ENCODE results near the gene TBRG4.

Gene TBRG4

DNA sequence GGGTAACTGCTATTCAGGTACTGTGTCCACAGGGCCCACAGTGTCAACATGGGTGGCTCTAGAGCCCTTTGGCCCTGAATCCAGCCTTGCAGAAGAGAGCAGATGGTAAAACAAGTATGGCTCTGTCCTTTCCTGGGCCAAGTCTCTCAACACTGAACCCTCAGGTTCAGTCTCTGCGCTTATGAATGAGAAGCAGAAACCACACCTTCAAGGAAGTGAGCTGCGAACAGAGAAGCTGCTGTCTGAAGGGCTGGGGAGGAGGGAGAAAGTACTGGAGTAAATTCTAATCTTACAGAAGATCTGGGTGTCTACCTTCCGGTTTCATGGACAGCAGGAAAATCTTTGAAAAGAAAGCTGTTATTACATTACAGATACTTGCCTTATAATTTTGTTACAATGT is 4.1 kb downstream of the TBRG4 start:
- peaks cover 3% of the 10 kb centered on the region; the same call in 1 of the 2 replicates for H3F3A ChIP-seq (ENCODE audit: control insufficient read depth, insufficient read depth)
- H3K27ac ChIP-seq (ENCODE audit: low read depth, low read length), result no peak overlapping the region
- H4K20me1 ChIP-seq (ENCODE audit: control insufficient read depth, insufficient read depth, low read depth, low read length), result peaks cover 35% of the 10 kb centered on the region
- peaks cover 78% of the 10 kb centered on the region for H3K79me2 ChIP-seq (ENCODE audit: control insufficient read depth, low read length)
- H3K9me3 ChIP-seq (ENCODE audit: control insufficient read depth, insufficient read depth, low read length), result no peaks in the 10 kb centered on the region
- peaks cover 34% of the 10 kb centered on the region for H3K4me1 ChIP-seq (ENCODE audit: control insufficient read depth, low read length)
- H3K4me3 ChIP-seq (ENCODE audit: low read length), result no peak overlapping the region
- H3K9me2 ChIP-seq (replicated peaks; ENCODE audit: control insufficient read depth, low read length), result no peaks in the 10 kb centered on the region
- peaks cover 89% of the 10 kb centered on the region for H3K36me3 ChIP-seq (ENCODE audit: control insufficient read depth, low read length)
- H3K4me2 ChIP-seq (ENCODE audit: low read length), result peak overlapping the region; percentile 44; the same call in 1 of the 2 replicates
- TF ChIP-seq, protein P1, sequence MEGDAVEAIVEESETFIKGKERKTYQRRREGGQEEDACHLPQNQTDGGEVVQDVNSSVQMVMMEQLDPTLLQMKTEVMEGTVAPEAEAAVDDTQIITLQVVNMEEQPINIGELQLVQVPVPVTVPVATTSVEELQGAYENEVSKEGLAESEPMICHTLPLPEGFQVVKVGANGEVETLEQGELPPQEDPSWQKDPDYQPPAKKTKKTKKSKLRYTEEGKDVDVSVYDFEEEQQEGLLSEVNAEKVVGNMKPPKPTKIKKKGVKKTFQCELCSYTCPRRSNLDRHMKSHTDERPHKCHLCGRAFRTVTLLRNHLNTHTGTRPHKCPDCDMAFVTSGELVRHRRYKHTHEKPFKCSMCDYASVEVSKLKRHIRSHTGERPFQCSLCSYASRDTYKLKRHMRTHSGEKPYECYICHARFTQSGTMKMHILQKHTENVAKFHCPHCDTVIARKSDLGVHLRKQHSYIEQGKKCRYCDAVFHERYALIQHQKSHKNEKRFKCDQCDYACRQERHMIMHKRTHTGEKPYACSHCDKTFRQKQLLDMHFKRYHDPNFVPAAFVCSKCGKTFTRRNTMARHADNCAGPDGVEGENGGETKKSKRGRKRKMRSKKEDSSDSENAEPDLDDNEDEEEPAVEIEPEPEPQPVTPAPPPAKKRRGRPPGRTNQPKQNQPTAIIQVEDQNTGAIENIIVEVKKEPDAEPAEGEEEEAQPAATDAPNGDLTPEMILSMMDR (IDR thresholded peaks at IDR 0.05; ENCODE audit: low read depth, low read length, poor library complexity, severe bottlenecking), result no peak
- TF ChIP-seq EZH2phosphoT487 (IDR thresholded peaks at IDR 0.05; ENCODE audit: borderline replicate concordance, low read length), result no peak
- H3K27me3 ChIP-seq (ENCODE audit: control insufficient read depth, low read length), result no peaks in the 10 kb centered on the region

DNA sequence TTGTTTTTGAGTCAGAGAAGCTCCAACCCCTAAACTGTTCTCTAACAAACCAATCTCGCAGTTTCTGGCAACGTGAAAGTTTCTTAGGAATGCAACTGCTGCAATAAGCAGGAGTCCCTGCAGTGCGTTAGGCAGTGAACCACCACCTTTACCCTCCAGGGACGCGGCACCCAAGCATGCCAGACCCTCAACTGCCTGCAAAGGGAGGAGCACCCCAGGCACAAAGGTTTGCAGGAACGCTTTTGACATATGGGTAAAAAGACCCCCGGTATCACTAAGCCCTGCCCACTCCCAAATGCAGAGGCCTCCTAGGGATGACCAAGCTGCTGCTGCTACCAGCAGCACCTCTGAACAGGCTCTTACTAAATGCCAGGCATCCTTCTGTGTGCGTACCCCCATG is 4.7 kb downstream of the TBRG4 start:
- no peak for TF ChIP-seq EZH2phosphoT487 (IDR thresholded peaks at IDR 0.05; ENCODE audit: borderline replicate concordance, low read length)
- TF ChIP-seq, protein P1 (IDR thresholded peaks at IDR 0.05; ENCODE audit: low read depth, low read length, poor library complexity, severe bottlenecking), result no peak
- peaks cover 35% of the 10 kb centered on the region for H4K20me1 ChIP-seq (ENCODE audit: control insufficient read depth, insufficient read depth, low read depth, low read length)
- H3K79me2 ChIP-seq (ENCODE audit: control insufficient read depth, low read length), result peaks cover 78% of the 10 kb centered on the region
- peaks cover 30% of the 10 kb centered on the region for H3K4me1 ChIP-seq (ENCODE audit: control insufficient read depth, low read length)
- no peaks in the 10 kb centered on the region for H3K27me3 ChIP-seq (ENCODE audit: control insufficient read depth, low read length)
- H3K4me3 ChIP-seq (ENCODE audit: low read length), result no peak overlapping the region
- no peaks in the 10 kb centered on the region for H3K9me3 ChIP-seq (ENCODE audit: control insufficient read depth, insufficient read depth, low read length)
- peaks cover 3% of the 10 kb centered on the region; the same call in 1 of the 2 replicates for H3F3A ChIP-seq (ENCODE audit: control insufficient read depth, insufficient read depth)
- no peak overlapping the region for H3K4me2 ChIP-seq (ENCODE audit: low read length)
- H3K9me2 ChIP-seq (replicated peaks; ENCODE audit: control insufficient read depth, low read length), result no peaks in the 10 kb centered on the region
- no peak overlapping the region for H3K27ac ChIP-seq (ENCODE audit: low read depth, low read length)
- peaks cover 94% of the 10 kb centered on the region for H3K36me3 ChIP-seq (ENCODE audit: control insufficient read depth, low read length)

DNA sequence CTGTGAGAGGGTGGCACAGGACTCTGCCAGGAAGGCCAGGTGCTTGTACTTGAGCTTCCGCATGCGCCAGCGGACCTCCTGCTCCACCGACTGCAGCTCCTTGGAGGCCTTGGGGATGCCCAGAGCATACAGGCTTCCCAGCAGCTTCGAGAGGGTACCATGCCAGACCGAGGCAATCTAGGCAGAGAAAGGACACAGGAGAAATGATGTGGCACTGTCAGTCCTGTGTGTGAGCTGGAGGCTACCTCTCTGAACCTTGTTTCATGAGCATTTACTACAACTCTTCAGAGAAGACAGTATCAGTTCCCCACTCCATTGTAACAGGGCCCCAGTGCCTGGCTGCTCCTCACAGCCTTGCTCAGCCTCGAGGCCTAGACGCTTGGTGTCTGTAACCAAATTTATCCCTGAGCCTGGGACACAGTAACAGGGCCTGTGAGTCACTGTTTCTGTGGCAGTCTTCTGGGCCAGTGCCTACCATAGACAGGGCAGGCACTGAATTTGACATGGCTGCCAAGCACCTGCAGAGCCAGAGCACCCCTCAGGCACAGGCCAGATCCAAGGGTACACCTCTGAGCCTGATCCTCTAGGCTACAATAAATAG is 5.8 kb downstream of the TBRG4 start:
- Histone ChIP-seq H3K27me3 (ENCODE audit: control insufficient read depth, low read length) (no peaks in the 10 kb centered on the region), H3K36me3 (ENCODE audit: control insufficient read depth, low read length) (peaks cover 98% of the 10 kb centered on the region), H3K4me1 (ENCODE audit: control insufficient read depth, low read length) (peaks cover 30% of the 10 kb centered on the region), H3K9me3 (ENCODE audit: control insufficient read depth, insufficient read depth, low read length) (no peaks in the 10 kb centered on the region), H4K20me1 (ENCODE audit: control insufficient read depth, insufficient read depth, low read depth, low read length) (peaks cover 35% of the 10 kb centered on the region), H3F3A (ENCODE audit: control insufficient read depth, insufficient read depth) (peaks cover 3% of the 10 kb centered on the region; the same call in 1 of the 2 replicates), H3K9me2 (replicated peaks; ENCODE audit: control insufficient read depth, low read length) (no peaks in the 10 kb centered on the region), H3K27ac (ENCODE audit: low read depth, low read length) (no peak overlapping the region), H3K79me2 (ENCODE audit: control insufficient read depth, low read length) (peaks cover 67% of the 10 kb centered on the region), H3K4me2 (ENCODE audit: low read length) (no peak overlapping the region), H3K4me3 (ENCODE audit: low read length) (no peak overlapping the region)
- TF ChIP-seq EZH2phosphoT487 (IDR thresholded peaks at IDR 0.05; ENCODE audit: borderline replicate concordance, low read length), result no peak
- TF ChIP-seq, protein P1 (IDR thresholded peaks at IDR 0.05; ENCODE audit: low read depth, low read length, poor library complexity, severe bottlenecking), result no peak
